Endometrium (tissue), 2 donors: ENCODE measurements around the gene MRPL21.
"Not testable (repeated sequence)": the region's sequence is repeated elsewhere in the genome, so short reads cannot be mapped to it uniquely, and the experiment has no call there.

ENCODE experiments used
- FAIRE-seq: peaks from 2 replicates; lab custom pipeline; 2012; peaks lifted over from hg19 to GRCh38; lab: Jason Lieb, UNC
- donor health status: control.
- donor health status: control.

Gene MRPL21

DNA sequence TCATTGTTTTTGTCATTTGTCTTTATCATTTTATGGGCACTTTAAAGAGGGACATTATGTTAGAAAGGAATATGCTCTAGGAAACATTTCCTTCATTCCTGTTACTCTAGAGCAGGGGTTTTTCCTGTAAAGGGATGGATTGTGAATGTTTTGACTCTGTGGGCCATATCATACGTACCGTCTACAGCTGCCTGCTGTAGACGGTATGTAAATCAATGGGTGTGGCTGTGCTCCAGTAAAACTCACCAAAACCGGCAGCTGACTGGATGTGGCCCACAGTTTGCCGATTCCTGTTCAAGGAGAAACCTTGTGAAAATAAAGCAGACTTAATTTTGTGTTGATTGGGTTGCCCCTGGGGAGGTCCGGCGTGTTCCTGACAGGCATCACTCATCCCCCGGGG, 7.3 kb upstream of the MRPL21 start:
- FAIRE-seq = no peak

DNA sequence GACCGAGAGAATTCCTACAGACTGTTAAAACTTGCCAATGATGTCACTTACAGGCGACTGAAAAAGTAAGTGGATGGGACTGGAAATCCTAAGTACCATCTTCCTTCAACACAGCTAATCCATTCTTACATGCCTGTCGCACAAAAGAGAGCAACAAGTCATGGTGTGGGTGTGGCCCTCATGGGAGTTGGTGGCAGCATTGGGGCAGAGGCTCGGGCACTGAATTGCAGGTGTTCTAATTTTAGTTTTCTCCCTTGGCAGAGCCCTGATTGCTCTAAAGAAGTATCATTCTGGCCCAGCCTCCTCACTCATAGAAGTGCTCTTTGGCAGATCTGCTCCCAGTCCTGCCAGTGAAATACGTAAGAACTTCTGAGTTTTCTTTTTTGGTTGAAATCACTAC, 4.6 kb upstream of the MRPL21 start:
- FAIRE-seq = no peak

DNA sequence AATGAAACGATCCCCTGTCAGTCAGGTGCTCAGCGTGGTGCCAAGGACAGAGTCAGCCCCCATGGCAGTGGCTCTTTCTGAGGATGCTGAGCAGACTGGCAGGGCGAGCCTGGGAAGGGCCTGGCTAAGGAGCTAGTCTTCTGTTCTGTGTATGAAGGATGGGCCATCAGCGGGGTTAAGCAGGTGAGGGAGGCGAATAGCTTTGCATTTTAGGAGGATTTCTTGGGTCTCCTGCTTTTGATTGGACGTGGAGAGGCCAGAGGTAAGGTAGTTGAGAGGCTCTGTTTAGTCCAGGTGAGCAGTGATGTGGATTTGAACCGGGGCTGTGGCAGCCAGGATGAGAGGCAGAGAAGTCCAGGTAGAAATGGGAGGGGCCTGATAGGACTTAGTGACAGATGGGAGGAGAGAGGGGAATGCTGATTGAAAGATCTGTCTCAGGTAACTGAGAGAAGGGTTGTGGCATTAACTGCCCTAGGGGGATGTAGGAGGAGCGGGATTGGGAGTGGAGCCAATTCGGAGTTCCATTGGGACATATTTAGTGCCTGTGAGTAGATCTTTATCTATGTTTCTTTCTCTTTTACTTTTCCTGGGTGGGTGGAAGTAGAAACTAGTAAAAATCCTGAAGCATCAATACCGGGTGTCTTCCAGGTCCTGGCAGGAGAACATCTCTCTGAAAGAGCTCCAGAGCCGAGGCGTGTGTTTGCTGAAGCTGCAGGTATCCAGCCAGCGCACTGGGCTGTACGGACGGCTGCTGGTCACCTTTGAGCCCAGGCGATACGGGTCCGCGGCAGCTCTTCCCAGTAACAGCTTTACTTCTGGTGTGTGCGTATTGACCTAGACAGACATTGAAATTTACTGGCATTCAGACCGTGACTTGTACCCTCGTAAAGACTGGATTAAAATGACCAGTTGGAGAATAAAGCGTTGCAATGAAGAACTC, 2.1 kb upstream of the MRPL21 start:
- FAIRE-seq = no peak

- no peak for FAIRE-seq
Measured at GRCh38 chr11:68904248-68904847, 716 bp upstream of the MRPL21 start.

DNA sequence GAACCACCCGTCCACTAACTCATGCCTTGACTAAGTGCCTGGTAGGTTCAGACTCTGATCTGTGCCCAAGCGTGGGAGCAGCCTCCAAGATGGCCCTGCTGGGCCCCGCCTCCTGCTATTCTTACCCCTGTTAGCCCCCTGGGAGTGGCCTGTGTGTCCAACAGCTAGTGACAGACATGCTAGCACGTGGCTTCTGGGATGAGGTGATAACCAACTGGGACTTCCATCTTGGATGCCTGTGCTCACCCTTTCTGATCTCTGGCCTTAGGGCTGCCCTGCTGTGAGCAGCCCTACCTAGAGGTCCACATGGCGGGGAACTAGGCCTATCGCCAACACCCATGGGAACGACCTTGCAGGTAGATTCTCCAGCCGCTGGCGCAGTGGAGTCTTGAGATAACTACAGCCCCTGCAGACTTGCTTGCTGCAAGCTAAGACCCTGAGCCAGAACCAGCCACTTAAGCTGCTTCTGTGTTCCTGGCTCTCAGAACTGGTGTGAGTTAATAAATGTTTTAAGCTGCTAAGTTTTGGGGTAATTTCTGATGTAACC, 2.7 kb downstream of the MRPL21 start:
- no peak for FAIRE-seq

DNA sequence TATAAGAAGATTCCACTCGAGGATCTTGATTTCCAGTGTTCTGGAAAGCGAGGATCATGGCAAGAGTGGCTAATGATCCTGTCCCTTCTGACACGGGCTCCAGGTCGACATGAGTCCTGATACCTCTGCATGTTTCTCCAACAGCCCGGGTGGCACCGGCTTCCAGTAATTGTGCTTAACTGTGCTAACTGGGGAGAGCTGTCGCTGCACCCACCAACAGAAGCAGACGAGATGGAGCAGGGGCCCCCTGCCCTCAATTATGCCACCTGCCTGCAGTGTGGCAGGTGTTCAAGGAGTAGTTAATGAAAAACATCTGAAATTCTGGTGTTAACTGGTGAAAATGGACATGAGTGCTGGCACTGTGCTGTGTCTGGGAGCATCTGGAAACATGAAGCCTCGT, 6.2 kb downstream of the MRPL21 start:
- FAIRE-seq = no peak

DNA sequence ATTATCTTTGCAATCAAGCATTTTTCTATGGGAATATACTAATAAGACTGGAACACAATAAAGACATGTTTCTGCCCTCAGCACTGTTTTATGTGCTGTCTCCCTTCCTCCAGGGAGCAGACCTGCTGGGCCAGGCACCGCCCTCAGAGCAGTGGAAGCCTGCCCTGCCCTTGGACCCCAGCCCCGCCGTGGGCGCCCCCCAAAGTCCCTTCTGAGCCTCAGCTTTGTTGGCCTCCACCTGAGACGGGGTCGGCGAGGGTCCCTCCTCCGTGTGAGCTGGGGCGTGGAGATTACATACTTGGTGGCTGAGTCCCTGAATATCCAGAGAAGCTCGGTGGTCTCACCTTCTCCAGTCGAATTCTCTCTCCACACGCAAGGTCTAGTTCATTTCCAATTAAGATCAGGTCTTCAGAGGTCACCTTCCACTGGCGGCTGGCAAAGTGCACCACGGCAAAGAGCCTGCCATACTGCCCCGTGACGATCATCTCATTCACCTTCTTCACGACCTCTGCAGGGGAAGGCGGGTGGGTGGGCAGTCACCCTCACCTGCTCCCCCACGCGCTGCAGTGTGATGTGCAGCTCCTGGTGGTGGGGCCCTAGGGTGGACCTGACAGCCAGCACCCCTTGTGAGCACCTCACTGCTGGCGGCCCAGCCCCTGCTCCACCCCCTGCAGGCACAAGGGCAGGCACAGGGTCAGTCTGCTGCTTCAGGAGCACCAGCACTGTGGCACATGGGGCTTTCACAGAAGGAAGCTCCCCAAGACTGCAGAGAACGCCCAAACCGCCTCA, 7.3 kb downstream of the MRPL21 start:
- no peak for FAIRE-seq

DNA sequence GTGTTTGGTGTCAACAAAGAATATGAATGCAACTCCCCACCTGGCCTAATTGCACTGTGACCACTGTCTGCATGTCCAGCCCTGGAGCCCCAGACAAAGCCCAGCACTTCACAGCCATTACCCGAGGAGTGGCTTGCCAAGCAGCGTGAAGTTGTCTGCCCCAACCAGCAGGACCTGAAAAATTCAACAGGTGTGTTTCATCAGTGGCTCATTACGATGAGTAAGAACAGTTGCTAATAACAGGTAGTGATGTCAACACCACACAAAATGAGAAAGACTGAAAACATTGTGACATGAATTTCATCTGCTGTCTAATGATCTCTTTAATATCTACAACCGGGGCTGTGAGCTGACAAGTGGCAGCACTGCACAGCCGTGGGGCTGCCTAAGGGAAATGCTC, 10.3 kb downstream of the MRPL21 start:
- no peak for FAIRE-seq

GRCh38 chr11:68892576-68892975, 11.1 kb downstream of the MRPL21 start:
- FAIRE-seq = no peak

DNA sequence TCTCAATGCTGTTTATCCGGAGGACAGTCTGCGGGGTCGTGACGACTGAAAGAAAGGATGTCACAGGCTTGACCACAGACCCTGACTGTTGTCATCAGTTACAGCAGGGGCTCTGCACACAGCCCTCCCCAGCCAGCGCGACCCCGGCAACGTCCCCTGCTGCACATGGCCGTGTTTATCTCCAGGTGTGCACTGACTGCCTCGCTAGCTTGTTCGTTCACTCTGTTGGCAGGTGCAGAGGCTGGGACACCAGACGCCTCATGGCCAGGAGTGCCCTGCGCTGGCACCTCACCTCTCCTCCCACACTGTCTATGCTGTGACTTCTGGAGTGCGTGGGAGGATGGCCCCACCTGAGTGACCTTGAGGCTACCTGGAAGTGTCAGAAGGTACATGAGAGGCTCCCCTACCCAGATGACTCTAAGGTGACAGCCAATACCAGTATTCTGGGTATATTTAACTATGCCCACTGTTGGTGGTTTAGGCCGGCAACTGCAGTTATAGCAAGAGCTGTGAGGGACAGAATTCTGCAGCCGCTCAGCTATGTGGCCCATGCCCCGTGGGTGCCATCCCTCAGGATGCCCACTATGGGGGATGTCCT, 12.2 kb downstream of the MRPL21 start:
- no peak for FAIRE-seq

DNA sequence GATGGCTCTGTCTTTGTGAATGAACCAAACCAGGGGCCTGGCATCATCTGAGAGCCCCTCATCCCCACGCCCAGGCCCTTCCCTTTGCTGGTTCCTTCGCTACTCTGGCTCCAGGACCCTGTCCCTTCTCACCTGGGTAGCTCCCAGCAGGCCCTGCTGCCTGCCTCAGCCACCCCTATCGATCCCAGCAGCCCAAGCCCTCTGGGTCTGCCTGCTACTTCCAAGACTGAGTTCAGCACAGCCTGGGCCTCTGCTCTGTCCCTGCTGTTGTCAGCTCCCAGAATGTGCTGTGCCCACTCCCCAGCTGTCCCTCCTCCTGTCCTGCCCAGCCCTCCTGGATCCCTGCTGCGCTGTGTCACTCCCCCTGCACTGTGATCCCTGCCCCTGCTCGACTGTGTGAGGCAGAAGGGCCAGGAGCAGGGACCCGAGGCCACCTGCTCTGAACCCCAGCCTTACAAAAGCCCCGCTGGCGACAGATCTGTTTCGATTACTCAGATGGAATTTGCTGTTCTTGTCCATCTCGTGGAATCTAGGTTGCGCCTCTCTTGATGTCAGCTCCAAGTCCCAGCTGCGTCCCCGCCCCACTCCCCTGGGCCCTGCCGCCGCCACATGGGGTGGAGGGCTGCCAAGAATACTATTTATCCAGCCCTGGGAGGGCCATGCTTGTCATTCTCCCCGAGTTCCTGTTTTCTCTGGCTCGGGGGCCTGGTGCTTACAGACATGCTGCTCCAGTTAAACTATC, 13.0 kb downstream of the MRPL21 start:
- FAIRE-seq = peak; percentile 90

DNA sequence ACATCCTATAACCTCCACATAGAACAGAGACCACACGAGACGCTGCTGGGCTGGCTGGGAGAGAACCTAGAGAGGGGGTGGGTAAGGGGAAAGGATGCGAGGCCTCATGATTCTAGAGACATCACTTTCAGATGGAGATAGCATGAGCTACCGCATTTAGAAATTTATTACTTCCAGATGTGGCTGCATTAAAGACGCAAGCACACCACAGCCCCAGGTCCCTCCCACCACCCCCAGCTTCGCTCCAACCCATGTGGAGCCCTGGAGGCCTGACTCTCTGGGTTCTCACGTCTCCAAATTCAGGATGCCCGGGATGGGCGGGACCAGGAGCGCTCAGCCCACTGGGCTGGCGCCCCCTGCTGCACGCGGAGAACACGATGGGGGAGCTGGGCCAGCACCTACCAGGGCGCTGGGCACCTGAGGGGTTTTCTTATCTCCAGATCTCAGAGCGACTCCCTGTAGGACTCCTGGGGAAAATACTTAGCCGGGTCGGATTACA, 13.6 kb downstream of the MRPL21 start:
- FAIRE-seq = no peak

DNA sequence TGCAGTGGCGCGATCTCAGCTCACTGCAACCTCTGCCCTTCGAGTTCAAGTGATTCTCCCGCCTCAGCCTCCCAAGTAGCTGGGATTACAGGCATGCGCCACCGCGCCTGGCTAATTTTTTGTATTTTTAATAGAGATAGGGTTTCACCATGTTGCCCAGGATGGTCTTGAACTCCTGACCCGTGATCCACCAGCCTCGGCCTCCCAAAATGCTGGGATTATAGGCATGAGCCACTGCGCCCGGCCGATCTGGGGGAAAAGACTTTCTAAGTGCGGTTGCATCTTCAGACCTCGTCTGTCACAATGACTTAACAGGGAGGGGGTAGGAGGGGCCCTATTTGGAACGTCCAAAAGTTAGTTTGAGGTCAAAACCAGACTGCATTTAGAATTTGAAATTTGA, 18.8 kb downstream of the MRPL21 start:
- FAIRE-seq = not testable (repeated sequence)

- FAIRE-seq = no peak
Measured at GRCh38 chr11:68882391-68882790, 21.2 kb downstream of the MRPL21 start.

GRCh38 chr11:68881320-68881719, 22.3 kb downstream of the MRPL21 start:
- FAIRE-seq = no peak

- FAIRE-seq = no peak
Measured at GRCh38 chr11:68880851-68881250, 22.8 kb downstream of the MRPL21 start.

GRCh38 chr11:68878022-68878421, 25.6 kb downstream of the MRPL21 start:
- no peak for FAIRE-seq

DNA sequence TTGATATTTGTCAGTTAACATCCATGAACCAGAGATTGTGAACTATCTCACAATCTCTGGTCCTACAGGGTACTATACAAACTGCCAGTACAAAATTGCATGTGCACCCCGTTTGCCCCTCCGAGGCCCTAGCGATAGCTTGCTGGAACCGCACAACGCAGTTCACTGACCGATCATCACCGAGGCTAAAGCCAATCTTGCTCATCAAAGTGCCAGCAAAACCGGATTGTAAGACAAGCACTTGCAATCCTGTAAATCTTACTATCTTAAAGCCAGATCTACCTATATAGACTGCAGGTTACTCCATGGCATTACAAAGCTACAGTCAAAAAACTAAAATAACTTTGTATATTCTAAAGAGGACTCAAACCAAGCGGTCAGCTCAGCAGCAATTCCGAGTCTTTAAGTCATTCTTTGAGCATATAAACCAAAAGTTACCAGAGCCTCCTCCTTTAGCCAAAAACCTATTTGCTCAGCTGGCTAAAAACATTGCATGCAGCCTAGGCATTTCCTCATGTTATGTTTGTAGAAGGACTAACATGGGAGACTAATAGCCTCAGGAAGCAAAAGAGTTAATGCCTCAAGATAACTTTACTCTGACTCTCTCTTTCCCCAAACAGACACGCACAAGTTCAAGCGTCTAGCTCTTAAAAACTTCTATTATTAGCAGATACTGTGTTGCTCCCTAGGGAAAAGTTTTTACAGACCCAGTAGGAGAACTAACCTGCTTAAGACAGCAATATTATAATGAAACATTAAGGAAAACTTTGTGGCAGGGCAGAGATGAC, 31.2 kb downstream of the MRPL21 start:
- FAIRE-seq = no peak

DNA sequence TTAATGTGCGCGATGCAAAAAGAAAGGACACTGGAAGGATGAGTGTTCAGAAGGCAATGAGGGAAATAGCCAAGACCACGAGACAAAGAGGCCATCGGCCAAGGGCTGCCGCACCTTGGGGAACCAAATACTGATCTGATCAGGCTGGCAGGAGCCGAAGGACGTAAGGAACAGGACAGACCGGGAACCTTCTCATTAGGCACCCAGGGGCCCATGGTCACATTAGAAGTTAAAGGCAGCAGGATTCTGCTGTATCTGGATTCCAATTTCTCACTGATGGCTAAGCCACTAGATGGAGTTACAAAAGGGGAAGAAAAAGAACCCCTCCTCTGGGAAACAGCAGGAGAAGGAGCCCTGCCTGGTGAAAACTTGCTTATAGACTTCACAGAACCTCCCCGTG, 33.2 kb downstream of the MRPL21 start:
- FAIRE-seq = no peak

DNA sequence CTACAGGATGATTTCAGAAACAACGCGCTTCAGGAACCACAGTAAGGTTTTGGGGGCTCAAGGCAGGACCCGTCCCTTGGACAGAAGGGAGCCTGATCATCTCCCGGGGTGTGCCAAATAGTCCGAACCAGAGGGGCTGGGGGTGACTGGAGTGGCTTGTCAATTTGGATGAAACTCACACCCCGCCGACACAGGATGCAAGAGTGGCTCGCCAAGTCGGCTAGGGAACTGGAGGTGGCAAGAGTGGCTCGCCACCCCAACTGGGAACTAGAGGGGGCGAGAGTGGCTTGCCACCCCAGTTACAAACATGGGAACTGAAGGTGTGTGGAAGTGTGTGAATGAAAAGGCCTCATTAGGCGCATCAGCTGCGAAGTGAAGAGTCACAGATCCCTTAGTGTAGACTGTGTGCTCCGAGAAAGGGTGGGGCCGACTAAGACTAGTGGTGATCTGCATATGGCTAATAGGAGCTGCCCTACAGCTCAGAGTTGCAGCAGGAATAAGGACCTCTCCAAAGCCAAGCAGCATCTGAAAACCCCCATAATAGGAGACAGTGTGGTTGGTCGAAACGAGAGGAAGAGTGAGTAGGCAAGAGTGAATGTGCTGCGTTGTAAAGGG, 35.3 kb downstream of the MRPL21 start:
- FAIRE-seq = no peak
